Measurements from ENCODE around the gene RAD52. TPM values are rescaled to one million over a fixed set of nuclear protein-coding genes. Genes with fewer than 3 reads are reported as not detected.
A peak's percentile ranks its signal among the peaks of the same experiment; 100 is the strongest.

The RAD52 gene
- total RNA-seq, 1 donor = 10.1 TPM

DNA sequence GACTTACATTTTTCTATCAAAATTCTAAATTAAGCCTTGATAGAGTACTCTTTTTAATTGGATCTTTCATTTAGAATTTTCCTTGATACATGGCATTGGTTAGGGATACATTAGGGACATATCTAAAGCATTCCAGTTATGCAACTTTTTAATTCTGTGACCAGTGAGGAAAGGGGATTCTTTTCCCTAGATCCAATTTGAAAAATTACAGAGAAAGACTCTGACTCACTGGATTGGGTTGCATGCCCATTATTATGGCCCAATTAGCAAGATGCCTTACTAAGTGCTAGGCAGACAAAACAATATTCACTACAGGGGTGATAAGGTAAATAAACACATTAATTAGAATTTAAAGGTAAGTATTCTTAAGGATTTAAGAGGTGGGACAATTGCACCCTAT is 5.2 kb upstream of the RAD52 start:
- no peak overlapping the region for H3K4me2 ChIP-seq (ENCODE audit: insufficient read depth, low read length)
- TF ChIP-seq, protein P1, sequence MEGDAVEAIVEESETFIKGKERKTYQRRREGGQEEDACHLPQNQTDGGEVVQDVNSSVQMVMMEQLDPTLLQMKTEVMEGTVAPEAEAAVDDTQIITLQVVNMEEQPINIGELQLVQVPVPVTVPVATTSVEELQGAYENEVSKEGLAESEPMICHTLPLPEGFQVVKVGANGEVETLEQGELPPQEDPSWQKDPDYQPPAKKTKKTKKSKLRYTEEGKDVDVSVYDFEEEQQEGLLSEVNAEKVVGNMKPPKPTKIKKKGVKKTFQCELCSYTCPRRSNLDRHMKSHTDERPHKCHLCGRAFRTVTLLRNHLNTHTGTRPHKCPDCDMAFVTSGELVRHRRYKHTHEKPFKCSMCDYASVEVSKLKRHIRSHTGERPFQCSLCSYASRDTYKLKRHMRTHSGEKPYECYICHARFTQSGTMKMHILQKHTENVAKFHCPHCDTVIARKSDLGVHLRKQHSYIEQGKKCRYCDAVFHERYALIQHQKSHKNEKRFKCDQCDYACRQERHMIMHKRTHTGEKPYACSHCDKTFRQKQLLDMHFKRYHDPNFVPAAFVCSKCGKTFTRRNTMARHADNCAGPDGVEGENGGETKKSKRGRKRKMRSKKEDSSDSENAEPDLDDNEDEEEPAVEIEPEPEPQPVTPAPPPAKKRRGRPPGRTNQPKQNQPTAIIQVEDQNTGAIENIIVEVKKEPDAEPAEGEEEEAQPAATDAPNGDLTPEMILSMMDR (IDR thresholded peaks at IDR 0.05; ENCODE audit: extremely low read depth, low read depth, low read length) = no peak
- no peak overlapping the region for H3K4me3 ChIP-seq (ENCODE audit: insufficient read depth, low read length)
- H3K36me3 ChIP-seq (ENCODE audit: insufficient read depth, low read length) = no peaks in the 10 kb centered on the region
- no peak for DNase-seq (ENCODE audit: insufficient read length, low spot score, missing footprints)
- no peaks in the 10 kb centered on the region for H3K9me3 ChIP-seq (ENCODE audit: low read depth, low read length)
- no peaks in the 10 kb centered on the region for H3K79me2 ChIP-seq (ENCODE audit: insufficient read depth, low read length)
- H3K4me1 ChIP-seq (ENCODE audit: insufficient read depth, low read length) = peaks cover 22% of the 10 kb centered on the region
- H4K20me1 ChIP-seq (ENCODE audit: insufficient read depth, low read length) = no peaks in the 10 kb centered on the region
- no peak overlapping the region for H3K27ac ChIP-seq (ENCODE audit: low read depth, low read length)
- no peaks in the 10 kb centered on the region for H3K27me3 ChIP-seq (ENCODE audit: insufficient read depth, low read length)
- H2AFZ ChIP-seq (ENCODE audit: low read length) = no peak overlapping the region

DNA sequence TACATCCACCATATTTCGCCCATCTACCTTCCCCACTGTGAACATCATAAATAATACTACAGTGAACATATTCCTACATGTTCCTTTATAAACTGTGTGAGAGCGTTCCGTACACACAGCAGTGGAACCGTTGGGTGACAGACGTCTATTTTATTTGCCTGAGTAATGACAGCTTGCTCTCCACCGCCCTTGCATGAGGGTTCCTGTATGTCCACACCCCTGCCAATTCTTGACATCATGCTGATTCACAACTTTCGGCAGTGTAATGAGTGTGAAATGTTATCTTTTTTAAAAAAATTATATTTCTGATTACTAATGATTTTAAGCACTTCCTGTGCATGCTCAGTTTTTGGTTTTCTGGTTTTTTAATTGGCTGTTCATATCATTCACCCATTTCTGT is 4.3 kb upstream of the RAD52 start:
- peak; percentile 86 for DNase-seq (ENCODE audit: insufficient read length, low spot score, missing footprints)
- peak overlapping the region; percentile 35 for H3K27ac ChIP-seq (ENCODE audit: low read depth, low read length)
- TF ChIP-seq, protein P1 (IDR thresholded peaks at IDR 0.05; ENCODE audit: extremely low read depth, low read depth, low read length) = no peak
- peak overlapping the region; percentile 21 for H3K4me2 ChIP-seq (ENCODE audit: insufficient read depth, low read length)
- H3K9me3 ChIP-seq (ENCODE audit: low read depth, low read length) = no peaks in the 10 kb centered on the region
- no peaks in the 10 kb centered on the region for H3K27me3 ChIP-seq (ENCODE audit: insufficient read depth, low read length)
- no peaks in the 10 kb centered on the region for H3K36me3 ChIP-seq (ENCODE audit: insufficient read depth, low read length)
- no peaks in the 10 kb centered on the region for H4K20me1 ChIP-seq (ENCODE audit: insufficient read depth, low read length)
- H3K79me2 ChIP-seq (ENCODE audit: insufficient read depth, low read length) = peaks cover 3% of the 10 kb centered on the region
- peaks cover 19% of the 10 kb centered on the region for H3K4me1 ChIP-seq (ENCODE audit: insufficient read depth, low read length)
- peak overlapping the region; percentile 1 for H3K4me3 ChIP-seq (ENCODE audit: insufficient read depth, low read length)
- peak overlapping the region; percentile 31 for H2AFZ ChIP-seq (ENCODE audit: low read length)

DNA sequence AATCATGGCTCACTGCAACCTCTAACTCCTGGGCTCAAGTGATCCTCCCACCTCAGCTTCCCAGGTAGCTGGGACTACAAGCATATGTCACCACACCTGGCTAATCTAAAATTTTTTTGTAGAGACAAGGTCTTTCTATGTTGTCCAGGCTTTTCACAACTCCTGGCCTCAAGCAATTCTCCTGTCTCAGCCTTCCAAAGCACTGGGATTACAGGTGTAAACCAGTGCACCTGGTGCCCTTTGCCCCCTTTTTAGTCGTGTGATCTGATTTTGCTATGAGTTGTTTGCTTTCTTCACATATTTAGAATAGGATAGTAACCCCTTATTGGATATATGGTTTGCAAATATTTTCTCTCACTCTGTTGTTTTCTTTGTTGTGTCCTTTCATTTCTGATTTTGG is 1.7 kb upstream of the RAD52 start:
- Histone ChIP-seq H3K79me2 (ENCODE audit: insufficient read depth, low read length) (peaks cover 27% of the 10 kb centered on the region), H4K20me1 (ENCODE audit: insufficient read depth, low read length) (no peaks in the 10 kb centered on the region), H3K4me1 (ENCODE audit: insufficient read depth, low read length) (peaks cover 32% of the 10 kb centered on the region), H3K27ac (ENCODE audit: low read depth, low read length) (no peak overlapping the region), H3K36me3 (ENCODE audit: insufficient read depth, low read length) (no peaks in the 10 kb centered on the region), H3K4me3 (ENCODE audit: insufficient read depth, low read length) (no peak overlapping the region), H3K4me2 (ENCODE audit: insufficient read depth, low read length) (no peak overlapping the region), H3K9me3 (ENCODE audit: low read depth, low read length) (no peaks in the 10 kb centered on the region), H2AFZ (ENCODE audit: low read length) (no peak overlapping the region), H3K27me3 (ENCODE audit: insufficient read depth, low read length) (no peaks in the 10 kb centered on the region)
- DNase-seq (ENCODE audit: insufficient read length, low spot score, missing footprints) = no peak
- TF ChIP-seq, protein P1 (IDR thresholded peaks at IDR 0.05; ENCODE audit: extremely low read depth, low read depth, low read length) = no peak

DNA sequence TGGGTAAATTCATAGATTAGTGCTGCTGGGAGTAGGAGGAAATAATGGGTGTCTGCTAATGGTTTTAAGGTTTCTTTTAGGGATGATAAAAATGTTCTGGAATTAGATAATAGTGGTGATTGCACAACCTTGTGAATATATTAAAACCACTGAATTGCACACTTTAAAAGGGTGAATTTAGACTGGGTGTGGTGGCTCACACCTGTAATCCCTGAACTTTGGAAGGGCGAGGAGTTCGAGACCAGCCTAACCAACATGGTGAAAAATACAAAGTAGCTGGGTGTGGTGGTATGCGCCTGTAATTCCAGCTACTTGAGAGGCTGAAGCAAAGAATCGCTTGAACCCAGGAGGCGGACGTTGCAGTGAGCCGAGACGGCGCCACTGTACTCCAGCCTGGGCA is 1.3 kb downstream of the RAD52 start:
- Histone ChIP-seq H4K20me1 (ENCODE audit: insufficient read depth, low read length) (no peaks in the 10 kb centered on the region), H3K79me2 (ENCODE audit: insufficient read depth, low read length) (peaks cover 57% of the 10 kb centered on the region), H3K4me2 (ENCODE audit: insufficient read depth, low read length) (peak overlapping the region; percentile 93), H3K27ac (ENCODE audit: low read depth, low read length) (peak overlapping the region; percentile 23), H3K4me1 (ENCODE audit: insufficient read depth, low read length) (peaks cover 23% of the 10 kb centered on the region), H2AFZ (ENCODE audit: low read length) (no peak overlapping the region), H3K36me3 (ENCODE audit: insufficient read depth, low read length) (no peaks in the 10 kb centered on the region), H3K4me3 (ENCODE audit: insufficient read depth, low read length) (peak overlapping the region; percentile 82), H3K9me3 (ENCODE audit: low read depth, low read length) (no peaks in the 10 kb centered on the region), H3K27me3 (ENCODE audit: insufficient read depth, low read length) (no peaks in the 10 kb centered on the region)
- no peak for DNase-seq (ENCODE audit: insufficient read length, low spot score, missing footprints)
- TF ChIP-seq, protein P1 (IDR thresholded peaks at IDR 0.05; ENCODE audit: extremely low read depth, low read depth, low read length) = no peak
